ENCODE data around the gene PCDHGB6. TPM values are rescaled to one million over a fixed set of nuclear protein-coding genes. Genes with fewer than 3 reads are reported as not detected.
A peak's percentile ranks its signal among the peaks of the same experiment; 100 is the strongest.
"Not testable (repeated sequence)": the region's sequence is repeated elsewhere in the genome, so short reads cannot be mapped to it uniquely, and the experiment has no call there.

Gene PCDHGB6
- total RNA-seq (11.6 and 13.6 TPM in 2 replicates), polyA plus RNA-seq (13.1 and 15.7 TPM in 2 replicates)

DNA sequence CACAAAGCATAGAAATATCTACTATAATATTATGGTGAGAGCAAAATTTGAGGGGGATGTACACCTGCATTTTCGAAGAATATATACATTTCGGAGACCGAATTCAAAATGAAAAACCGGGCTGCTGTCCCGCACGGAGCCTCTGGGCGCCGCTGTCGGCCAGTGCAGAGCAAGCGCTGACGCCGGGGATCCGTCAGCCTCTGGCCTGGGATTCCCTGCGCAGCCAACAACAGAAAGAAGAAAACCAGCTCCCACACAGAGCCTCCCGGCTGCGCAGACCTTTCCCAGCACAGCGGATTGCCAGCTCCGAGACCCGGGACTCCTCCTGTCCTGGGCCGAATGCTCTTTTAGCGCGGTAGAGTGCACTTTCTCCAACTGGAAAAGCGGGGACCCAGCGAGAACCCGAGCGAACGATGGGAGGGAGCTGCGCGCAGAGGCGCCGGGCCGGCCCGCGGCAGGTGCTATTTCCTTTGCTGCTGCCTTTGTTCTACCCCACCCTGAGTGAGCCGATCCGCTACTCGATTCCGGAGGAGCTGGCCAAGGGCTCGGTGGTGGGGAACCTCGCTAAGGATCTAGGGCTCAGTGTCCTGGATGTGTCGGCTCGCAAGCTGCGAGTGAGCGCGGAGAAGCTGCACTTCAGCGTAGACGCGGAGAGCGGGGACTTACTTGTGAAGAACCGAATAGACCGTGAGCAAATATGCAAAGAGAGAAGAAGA lies at the start of gene PCDHGB6:
PCDHGB6 (plus strand) TSS at position 232 of the 716 bp plus-strand sequence; CDS start at position 414, 182 bp downstream.
- H3K79me2 ChIP-seq = peaks cover 23% of the 10 kb centered on the region
- DNase-seq (ENCODE audit: low spot score) = peak; percentile 83
- H3K27ac ChIP-seq = peak within 1 kb of the TSS; percentile 83
- peak within 1 kb of the TSS; percentile 41 for H3K4me3 ChIP-seq
- not testable (repeated sequence) for H3K27me3 ChIP-seq; H4K20me1 ChIP-seq (ENCODE audit: insufficient read depth, poor library complexity, severe bottlenecking); H3K4me1 ChIP-seq (ENCODE audit: insufficient read depth); H3K36me3 ChIP-seq (replicated peaks; ENCODE audit: insufficient read depth, low read depth); H3K9me2 ChIP-seq (replicated peaks; ENCODE audit: insufficient read depth)
- H2AFZ ChIP-seq = peak within 1 kb of the TSS; percentile 74
- 9% methylated on average over 51 of the region's 51 CpGs for WGBS (ENCODE audit: low lambda C conversion rate, missing lambda C conversion rate)
- H3K9me3 ChIP-seq (ENCODE audit: low read depth) = peaks cover 37% of the 10 kb centered on the region
- TF ChIP-seq, protein P1, sequence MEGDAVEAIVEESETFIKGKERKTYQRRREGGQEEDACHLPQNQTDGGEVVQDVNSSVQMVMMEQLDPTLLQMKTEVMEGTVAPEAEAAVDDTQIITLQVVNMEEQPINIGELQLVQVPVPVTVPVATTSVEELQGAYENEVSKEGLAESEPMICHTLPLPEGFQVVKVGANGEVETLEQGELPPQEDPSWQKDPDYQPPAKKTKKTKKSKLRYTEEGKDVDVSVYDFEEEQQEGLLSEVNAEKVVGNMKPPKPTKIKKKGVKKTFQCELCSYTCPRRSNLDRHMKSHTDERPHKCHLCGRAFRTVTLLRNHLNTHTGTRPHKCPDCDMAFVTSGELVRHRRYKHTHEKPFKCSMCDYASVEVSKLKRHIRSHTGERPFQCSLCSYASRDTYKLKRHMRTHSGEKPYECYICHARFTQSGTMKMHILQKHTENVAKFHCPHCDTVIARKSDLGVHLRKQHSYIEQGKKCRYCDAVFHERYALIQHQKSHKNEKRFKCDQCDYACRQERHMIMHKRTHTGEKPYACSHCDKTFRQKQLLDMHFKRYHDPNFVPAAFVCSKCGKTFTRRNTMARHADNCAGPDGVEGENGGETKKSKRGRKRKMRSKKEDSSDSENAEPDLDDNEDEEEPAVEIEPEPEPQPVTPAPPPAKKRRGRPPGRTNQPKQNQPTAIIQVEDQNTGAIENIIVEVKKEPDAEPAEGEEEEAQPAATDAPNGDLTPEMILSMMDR (IDR thresholded peaks at IDR 0.05; ENCODE audit: poor library complexity) = peak; percentile 79
- peak within 1 kb of the TSS; percentile 78 for H3K4me2 ChIP-seq

DNA sequence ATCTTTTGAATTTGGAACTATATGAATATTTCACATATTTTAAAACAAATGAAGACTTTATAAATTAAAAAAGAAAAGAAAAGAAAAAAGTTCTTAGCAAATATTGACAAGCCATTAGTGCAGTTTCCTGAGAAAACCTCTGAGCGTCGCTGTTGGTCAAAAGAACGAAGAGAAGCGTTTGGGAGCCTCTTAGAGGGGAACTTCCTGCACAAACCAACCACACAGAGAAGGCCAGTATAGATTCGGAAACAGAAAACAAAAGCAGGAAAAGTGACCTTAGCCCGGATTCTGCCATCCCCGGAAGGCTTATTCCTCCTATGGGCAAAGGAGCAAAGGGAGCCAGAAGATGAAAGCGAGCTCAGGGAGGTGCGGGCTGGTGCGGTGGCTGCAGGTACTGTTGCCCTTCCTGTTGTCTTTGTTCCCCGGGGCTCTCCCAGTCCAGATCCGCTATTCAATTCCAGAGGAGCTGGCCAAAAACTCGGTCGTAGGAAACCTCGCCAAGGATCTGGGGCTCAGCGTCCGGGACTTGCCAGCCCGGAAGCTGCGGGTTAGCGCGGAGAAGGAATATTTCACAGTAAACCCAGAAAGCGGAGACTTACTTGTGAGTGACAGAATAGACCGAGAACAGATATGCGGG lies 47.9 kb upstream of the PCDHGB6 start, which contains the start of gene PCDHGB2:
PCDHGB2 (plus strand) TSS at position 205 of the 637 bp plus-strand sequence; CDS start at position 347, 142 bp downstream.
- no peak for DNase-seq (ENCODE audit: low spot score)
- TF ChIP-seq, protein P1 (IDR thresholded peaks at IDR 0.05; ENCODE audit: poor library complexity) = no peak
- Histone ChIP-seq H3K4me3 (no peak within 1 kb of the TSS), H3K9me3 (ENCODE audit: low read depth) (peaks cover 5% of the 10 kb centered on the region), H3K79me2 (no peaks in the 10 kb centered on the region), H2AFZ (no peak within 1 kb of the TSS), H3K27ac (no peak within 1 kb of the TSS), H4K20me1 (ENCODE audit: insufficient read depth, poor library complexity, severe bottlenecking) (no peaks in the 10 kb centered on the region), H3K27me3 (no peaks in the 10 kb centered on the region), H3K36me3 (replicated peaks; ENCODE audit: insufficient read depth, low read depth) (no peaks in the 10 kb centered on the region), H3K4me1 (ENCODE audit: insufficient read depth) (no peaks in the 10 kb centered on the region), H3K4me2 (no peak within 1 kb of the TSS), H3K9me2 (replicated peaks; ENCODE audit: insufficient read depth) (no peaks in the 10 kb centered on the region)
- 80% methylated on average over 24 of the region's 24 CpGs for WGBS (ENCODE audit: low lambda C conversion rate, missing lambda C conversion rate)

DNA sequence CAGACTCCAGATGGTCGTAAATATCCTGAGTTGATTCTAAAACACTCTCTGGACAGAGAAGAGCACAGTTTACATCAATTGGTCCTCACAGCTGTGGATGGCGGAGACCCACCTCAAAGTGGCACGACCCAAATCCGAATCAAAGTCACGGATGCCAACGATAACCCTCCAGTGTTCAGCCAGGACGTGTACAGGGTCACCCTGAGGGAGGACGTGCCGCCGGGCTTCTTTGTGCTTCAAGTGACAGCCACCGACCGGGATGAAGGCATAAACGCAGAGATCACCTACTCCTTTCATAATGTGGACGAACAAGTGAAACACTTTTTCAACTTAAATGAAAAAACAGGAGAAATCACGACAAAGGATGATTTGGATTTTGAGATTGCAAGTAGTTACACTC lies 47.1 kb upstream of the PCDHGB6 start:
- Histone ChIP-seq H3K36me3 (replicated peaks; ENCODE audit: insufficient read depth, low read depth) (no peaks in the 10 kb centered on the region), H3K4me3 (no peak overlapping the region), H4K20me1 (ENCODE audit: insufficient read depth, poor library complexity, severe bottlenecking) (no peaks in the 10 kb centered on the region), H2AFZ (no peak overlapping the region), H3K4me1 (ENCODE audit: insufficient read depth) (no peaks in the 10 kb centered on the region), H3K9me3 (ENCODE audit: low read depth) (peaks cover 5% of the 10 kb centered on the region), H3K9me2 (replicated peaks; ENCODE audit: insufficient read depth) (no peaks in the 10 kb centered on the region), H3K27ac (no peak overlapping the region), H3K27me3 (no peaks in the 10 kb centered on the region), H3K4me2 (no peak overlapping the region), H3K79me2 (no peaks in the 10 kb centered on the region)
- DNase-seq (ENCODE audit: low spot score) = no peak
- TF ChIP-seq EZH2phosphoT487 (IDR thresholded peaks at IDR 0.05; ENCODE audit: low read depth, severe bottlenecking, unreplicated experiment) (no peak), EZH2 (IDR thresholded peaks at IDR 0.05; ENCODE audit: borderline replicate concordance) (no peak)
- TF ChIP-seq, protein P1 (IDR thresholded peaks at IDR 0.05; ENCODE audit: poor library complexity) = no peak
- WGBS (ENCODE audit: low lambda C conversion rate, missing lambda C conversion rate) = 91% methylated on average over 15 of the region's 15 CpGs
